HuH-7.5 (cell line): ENCODE results near the gene TMEM200B.
"Not testable (repeated sequence)": the region's sequence is repeated elsewhere in the genome, so short reads cannot be mapped to it uniquely, and the experiment has no call there.

ENCODE experiments used
- DNase-seq: peaks from one replicate; pipeline ENCODE4 v3.0.0; 2011; ENCODE audit warnings: low spot score

TMEM200B gene

GRCh38 chr1:29108041-29108440 lies 15.7 kb downstream of the TMEM200B start:
- DNase-seq, result not testable (repeated sequence)

- DNase-seq, result no peak
These were observed 17.9 kb downstream of the TMEM200B start for GRCh38 chr1:29105822-29106221.

GRCh38 chr1:29100487-29100886 lies 23.2 kb downstream of the TMEM200B start:
- no peak for DNase-seq

GRCh38 chr1:29099286-29099685 lies 24.4 kb downstream of the TMEM200B start:
- no peak for DNase-seq

- DNase-seq, result no peak
These were observed 27.3 kb downstream of the TMEM200B start for GRCh38 chr1:29096231-29096886.

- no peak for DNase-seq
These were observed 28.7 kb downstream of the TMEM200B start for GRCh38 chr1:29094954-29095353.

GRCh38 chr1:29094433-29094832 lies 29.3 kb downstream of the TMEM200B start:
- no peak for DNase-seq

- DNase-seq, result not testable (repeated sequence)
These were observed 31.0 kb downstream of the TMEM200B start for GRCh38 chr1:29092704-29093103.

- DNase-seq, result no peak
These were observed 32.6 kb downstream of the TMEM200B start for GRCh38 chr1:29090937-29091618.

GRCh38 chr1:29084196-29084521 lies 39.5 kb downstream of the TMEM200B start:
- no peak for DNase-seq

GRCh38 chr1:29083317-29084195 lies 40.1 kb downstream of the TMEM200B start:
- DNase-seq, result no peak

- no peak for DNase-seq
These were observed 41.2 kb downstream of the TMEM200B start for GRCh38 chr1:29082519-29082918.

- DNase-seq, result no peak
These were observed 42.5 kb downstream of the TMEM200B start for GRCh38 chr1:29081201-29081600.

GRCh38 chr1:29079916-29080629 lies 43.6 kb downstream of the TMEM200B start:
- not testable (repeated sequence) for DNase-seq

- no peak for DNase-seq
These were observed 46.5 kb downstream of the TMEM200B start for GRCh38 chr1:29077155-29077554.
